Activated CD4-positive, CD25-positive, alpha-beta regulatory T cell (primary cell): ENCODE measurements around the gene ATP1A1.
A peak's percentile ranks its signal among the peaks of the same experiment; 100 is the strongest.

ENCODE experiments used
- DNase-seq, 4 experiments: peaks; one replicate each; lab custom pipeline; 2025; lab: John Stamatoyannopoulos, UW

The ATP1A1 gene

DNA sequence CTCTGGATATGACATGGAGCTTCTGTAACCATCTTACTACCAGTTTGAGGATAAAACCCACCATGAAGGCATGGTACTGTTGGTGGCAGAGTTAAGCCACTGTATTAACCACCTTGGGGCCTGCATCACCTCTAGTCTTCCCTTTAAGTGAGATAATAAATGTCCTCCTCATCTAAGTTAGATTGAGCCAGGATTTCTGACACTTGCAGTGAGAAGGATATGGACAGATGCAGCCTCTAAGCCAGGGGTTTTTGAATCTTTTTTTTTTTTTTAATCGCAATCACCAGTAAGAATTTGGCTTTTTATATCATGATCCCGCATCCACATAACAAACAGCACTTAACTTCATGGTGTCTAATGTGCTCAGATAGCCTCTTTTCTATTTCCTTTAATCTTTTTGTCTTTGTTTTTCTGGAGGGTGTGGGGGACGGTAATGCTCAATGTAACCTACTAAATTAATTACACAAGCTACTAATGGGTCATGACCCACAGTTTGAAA lies 42.2 kb downstream of the ATP1A1 start:
- DNase-seq = no peak

DNA sequence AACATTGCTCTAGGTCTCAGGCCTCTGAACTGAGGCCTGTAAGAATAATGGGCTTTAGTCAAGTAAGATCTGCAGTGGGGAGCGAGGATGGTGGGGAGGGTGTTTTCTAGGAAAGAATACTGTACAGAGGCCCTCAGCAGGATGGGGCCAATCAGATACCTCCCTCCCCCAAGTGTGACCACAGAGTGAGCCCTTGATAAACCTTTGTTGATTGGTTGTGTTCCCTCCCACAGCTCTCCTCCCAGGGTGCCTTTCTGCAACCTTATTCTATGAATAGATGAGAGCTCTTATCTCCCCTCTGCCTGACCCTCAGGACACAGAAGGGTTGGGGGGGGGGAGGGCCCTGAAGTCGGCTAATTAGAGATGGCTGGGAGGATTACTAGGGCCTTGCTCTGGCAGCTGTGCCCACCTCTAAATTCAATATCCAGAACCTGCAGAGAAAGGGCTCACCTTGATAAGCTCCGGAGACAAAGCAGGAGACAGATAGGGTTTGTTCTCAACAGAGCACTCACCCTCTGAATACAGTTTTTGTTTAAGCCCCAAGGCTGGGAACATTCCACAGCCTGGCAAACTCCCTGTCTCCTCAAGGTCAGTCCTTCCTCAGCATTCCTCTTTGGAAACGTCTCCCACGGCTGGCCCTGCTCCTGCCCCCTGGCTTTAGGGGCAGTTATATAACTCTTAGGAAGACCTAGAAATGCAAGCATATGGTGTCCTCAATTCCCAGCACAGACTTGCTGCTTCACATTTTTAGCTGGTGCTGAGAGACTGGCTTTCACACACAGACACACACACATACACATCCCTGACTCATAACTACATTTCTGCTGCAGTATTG lies 42.9 kb downstream of the ATP1A1 start:
- DNase-seq = no peak

DNA sequence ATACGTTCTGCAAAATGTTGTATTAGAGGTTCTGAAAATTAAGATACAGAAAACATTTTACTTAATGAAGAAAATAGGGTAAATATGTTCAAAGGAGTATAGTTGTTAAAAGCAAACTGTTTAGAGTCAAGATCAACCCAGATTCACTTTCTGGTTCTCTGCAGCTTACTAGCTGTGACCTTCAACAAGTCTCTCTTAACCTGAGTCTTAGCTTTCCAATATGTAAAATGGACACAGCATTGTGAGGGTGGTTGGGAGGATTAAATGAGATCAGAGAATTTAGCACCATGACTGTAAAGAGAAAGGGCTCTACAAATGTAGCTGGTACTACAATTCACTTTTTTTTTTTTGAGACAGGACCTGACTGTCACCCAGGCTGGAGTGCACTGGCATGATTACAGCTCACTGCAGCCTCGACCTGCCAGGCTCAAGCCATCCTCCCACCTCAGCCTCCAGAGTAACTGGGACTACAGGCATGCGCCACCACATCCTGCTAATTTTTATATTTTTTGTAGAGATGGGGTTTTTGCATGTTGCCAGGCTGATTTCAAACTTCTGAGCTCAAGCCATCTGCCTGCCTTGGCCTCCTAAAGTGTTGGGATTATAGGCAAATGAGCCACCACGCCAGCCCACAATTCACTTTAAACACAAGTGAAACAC lies 43.9 kb downstream of the ATP1A1 start:
- DNase-seq = no peak

DNA sequence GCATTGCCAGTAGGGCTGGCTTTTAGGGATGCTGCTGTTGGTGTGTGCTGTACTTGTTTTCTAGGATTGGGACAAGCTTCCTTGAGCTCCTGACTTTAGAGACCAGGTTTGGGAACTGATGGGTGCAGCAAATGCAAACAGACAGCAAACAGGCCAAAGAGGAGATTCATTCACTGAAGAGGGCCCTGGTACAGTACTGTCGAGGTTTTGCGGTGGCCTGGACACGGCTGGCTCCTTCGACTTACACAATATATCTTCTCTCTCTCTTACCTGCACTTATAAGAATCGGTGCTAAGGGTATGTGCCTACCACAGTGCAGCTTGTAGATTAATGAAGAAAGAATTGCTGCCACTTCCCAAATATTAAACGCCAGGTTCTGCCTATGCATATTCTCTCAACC lies 44.6 kb downstream of the ATP1A1 start:
- no peak for DNase-seq

- DNase-seq = peak; percentile 73 to 81 (median 76)
These were observed 45.2 kb downstream of the ATP1A1 start for GRCh38 chr1:116418091-116418830.

GRCh38 chr1:116420417-116421200 lies 47.6 kb downstream of the ATP1A1 start:
- no peak for DNase-seq

GRCh38 chr1:116424438-116424837 lies 51.4 kb downstream of the ATP1A1 start:
- no peak for DNase-seq

DNA sequence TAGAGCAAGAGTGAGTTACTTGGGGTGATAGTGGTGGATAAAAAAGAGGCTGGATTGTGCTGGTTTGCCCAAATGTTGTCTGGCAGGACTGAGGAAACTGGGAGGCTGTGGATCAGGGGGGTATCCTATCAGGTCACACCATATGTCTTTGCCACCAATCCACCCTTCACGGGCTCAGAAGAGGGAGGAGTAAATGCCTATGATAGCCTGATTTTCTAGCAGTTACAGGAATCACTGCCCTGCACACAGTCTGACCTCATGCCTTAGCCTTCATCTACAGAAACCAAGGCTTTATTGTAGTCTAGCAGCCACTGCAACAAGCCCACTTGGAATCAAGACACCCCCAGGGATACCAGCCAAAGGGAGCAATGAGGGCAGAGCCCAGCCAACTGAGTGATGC lies 51.8 kb downstream of the ATP1A1 start:
- no peak for DNase-seq

GRCh38 chr1:116425987-116426386 lies 52.9 kb downstream of the ATP1A1 start:
- no peak for DNase-seq

DNA sequence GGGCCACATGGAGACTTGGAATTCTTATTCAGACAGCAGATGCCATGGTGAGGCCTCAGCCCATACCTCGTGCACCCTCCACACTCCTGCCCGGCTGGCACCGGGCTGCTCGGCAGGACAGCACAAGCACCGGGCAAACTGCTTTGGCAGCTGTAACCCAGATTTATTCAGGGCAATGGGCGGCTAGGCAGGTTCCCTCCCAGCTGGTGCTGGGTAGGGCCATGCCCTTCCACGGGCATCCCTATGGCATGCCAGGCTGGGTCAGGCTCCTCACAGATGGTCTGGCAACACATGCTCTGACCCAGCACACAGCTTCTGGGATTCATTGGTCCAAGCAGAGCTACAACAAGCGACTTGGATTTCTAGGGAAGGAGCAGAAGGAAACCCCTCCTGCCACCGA lies 53.4 kb downstream of the ATP1A1 start:
- no peak for DNase-seq

DNA sequence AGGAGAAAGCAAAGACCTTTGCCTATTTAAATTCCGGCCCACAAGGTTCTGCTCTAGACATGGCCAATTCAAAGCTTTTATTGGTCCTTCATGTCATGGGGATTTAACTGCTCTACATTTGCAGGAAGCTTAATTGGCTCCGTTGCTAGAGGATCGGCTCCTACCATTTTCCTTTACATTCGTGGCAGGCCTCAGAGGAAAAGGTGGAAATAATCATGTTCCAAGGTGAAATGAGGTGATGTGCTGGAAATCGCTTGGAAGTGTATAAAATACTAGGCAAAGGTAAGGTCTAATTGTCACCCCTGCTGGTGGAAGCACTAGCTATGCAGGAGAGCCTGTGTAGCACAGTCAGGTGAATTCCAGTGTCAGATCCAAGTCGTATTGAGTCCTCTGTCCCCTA lies 55.5 kb downstream of the ATP1A1 start:
- DNase-seq = no peak

DNA sequence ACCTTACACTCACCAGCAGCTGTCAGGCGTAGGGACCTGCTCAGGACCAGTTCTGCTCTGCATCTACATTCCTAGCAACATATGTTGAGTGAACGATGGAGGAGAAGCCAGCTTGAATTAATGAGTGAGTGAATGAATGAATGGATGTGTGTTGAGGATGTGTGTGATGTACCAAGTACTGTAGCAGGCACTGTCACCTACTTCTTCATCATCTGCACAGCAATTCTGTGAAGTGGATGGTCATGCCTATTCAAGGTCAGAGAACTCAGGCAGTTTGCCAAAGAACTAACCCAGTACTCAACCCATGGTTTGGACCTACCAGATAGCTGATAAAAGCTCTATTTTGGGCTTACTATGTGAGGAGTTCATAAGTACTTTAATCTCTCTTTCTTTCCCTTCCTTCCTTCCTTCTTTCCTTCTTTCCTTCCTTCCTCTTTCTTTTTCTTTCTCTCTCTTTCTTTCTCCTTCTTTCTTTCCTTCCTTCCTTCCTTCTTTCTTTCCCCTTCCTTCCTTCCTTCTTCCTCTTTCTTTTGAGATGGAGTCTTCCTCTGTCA lies 56.9 kb downstream of the ATP1A1 start:
- DNase-seq = no peak

- no peak for DNase-seq
These were observed 58.9 kb downstream of the ATP1A1 start for GRCh38 chr1:116431870-116432500.

GRCh38 chr1:116432655-116433265 lies 59.7 kb downstream of the ATP1A1 start:
- DNase-seq = no peak

GRCh38 chr1:116433275-116434257 lies 60.5 kb downstream of the ATP1A1 start:
- no peak for DNase-seq

DNA sequence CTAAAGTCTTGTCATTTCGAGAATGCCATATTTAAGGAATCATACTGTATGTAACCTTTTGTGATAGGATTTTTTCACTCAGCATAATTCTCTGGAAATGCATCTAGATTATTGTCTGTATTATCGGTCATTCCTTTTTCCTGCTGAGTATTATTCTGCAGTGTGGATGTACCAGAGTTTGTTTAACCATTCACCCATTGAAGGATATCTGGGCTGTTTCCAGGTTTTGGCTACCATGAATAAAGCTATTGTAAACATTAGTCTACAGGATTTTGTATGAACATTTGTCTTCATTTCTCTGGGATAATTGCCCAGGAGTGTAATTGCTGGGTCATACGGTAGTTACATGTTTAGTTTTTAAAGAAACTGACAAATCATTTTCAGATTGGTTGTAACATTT lies 61.8 kb downstream of the ATP1A1 start:
- no peak for DNase-seq

GRCh38 chr1:116435806-116436610 lies 63.0 kb downstream of the ATP1A1 start:
- DNase-seq = no peak

DNA sequence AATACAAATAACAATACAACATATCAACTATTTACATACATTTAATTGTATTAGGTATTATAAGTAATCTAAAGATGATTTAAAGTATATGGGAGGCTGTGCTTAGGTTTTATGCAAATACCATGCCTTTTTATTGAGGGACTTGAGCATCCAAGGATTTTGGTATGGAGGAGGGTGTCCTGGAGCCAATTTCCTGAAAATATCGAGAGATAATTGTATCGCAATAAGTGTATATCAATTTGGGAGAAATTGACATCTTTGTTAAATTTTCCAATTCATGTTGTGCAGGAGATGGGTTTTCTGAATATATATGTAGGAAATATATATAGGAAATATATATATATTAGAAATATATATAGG lies 63.5 kb downstream of the ATP1A1 start:
- DNase-seq = no peak

GRCh38 chr1:116439701-116440100 lies 66.7 kb downstream of the ATP1A1 start:
- no peak for DNase-seq
